SK-N-SH (cell line): Measurements from ENCODE around the gene MTUS2. TPM values are rescaled to one million over a fixed set of nuclear protein-coding genes. Genes with fewer than 3 reads are reported as not detected.

Source experiments
- CTCF ChIA-PET: fragments of 300-600, 350-600 bp; formaldehyde crosslinking; extraction: SDS; loops from one replicate; lab custom pipeline; 2021; lab: Yijun Ruan, JAX
- POLR2A ChIA-PET: fragments of 350-600 bp; sonication (Branson Sonifier 250); formaldehyde crosslinking; extraction: SDS; loops from one replicate; lab custom pipeline; 2020; ENCODE audit warnings: antibody characterized with exemption, inconsistent platforms; lab: Yijun Ruan, JAX
- DNase-seq: peaks from one replicate; pipeline ENCODE4 v3.0.0; 2012
- H2AFZ ChIP-seq: fragments of 200-600 bp; sonication (generic); 2 replicates; pipeline ENCODE4 v1.8.1; 2016; ENCODE audit warnings: antibody characterized with exemption, mild to moderate bottlenecking, low read depth
- H3F3A ChIP-seq: fragments of 200-600 bp; sonication (generic); replicated peaks from 2 replicates; pipeline ENCODE3; 2016; ENCODE audit warnings: antibody characterized with exemption, mild to moderate bottlenecking; ENCODE audit not compliant: insufficient read depth
- H3K27ac ChIP-seq, 2 experiments: fragments of 200-500 bp in 1 of 2; fragments of 200-600 bp in 1 of 2; sonication (Bioruptor generic) in 1 of 2; sonication (generic), shearing (Covaris generic) in 1 of 2; 2 replicates each; pipeline versions ENCODE4 v1.5.1 to v1.6.1; 2014 to 2016; ENCODE audit warnings: low read depth in 2 of 2, inconsistent platforms in 1 of 2, low read length in 1 of 2, mild to moderate bottlenecking in 1 of 2, mixed read lengths in 1 of 2
- H3K27me3 ChIP-seq: fragments of 200-600 bp; sonication (generic), shearing (Covaris generic); 2 replicates; pipeline ENCODE4 v1.6.1; 2016; ENCODE audit warnings: mixed run types; ENCODE audit not compliant: insufficient read depth
- H3K36me3 ChIP-seq, 2 experiments: fragments of 200-500 bp in 1 of 2; fragments of 200-600 bp in 1 of 2; sonication (Bioruptor generic) in 1 of 2; sonication (generic) in 1 of 2; replicated peaks in 1 of 2; 2 replicates each; pipeline versions ENCODE3 to v1.5.1; 2014 to 2016; ENCODE audit warnings: low read length in 1 of 2, mild to moderate bottlenecking in 1 of 2; ENCODE audit not compliant: insufficient read depth in 2 of 2, control insufficient read depth in 1 of 2
- H3K4me1 ChIP-seq, 2 experiments: fragments of 200-500 bp in 1 of 2; fragments of 200-600 bp in 1 of 2; sonication (Bioruptor generic) in 1 of 2; sonication (generic), shearing (Covaris generic) in 1 of 2; 2 replicates each; pipeline versions ENCODE4 v1.5.1 to v1.6.1; 2014 to 2016; ENCODE audit warnings: low read depth in 1 of 2, low read length in 1 of 2, mixed run types in 1 of 2; ENCODE audit not compliant: insufficient read depth in 2 of 2, control insufficient read depth in 1 of 2
- H3K4me2 ChIP-seq: fragments of 200-600 bp; sonication (generic), shearing (Covaris generic); 2 replicates; pipeline ENCODE4 v1.6.1; 2017; ENCODE audit warnings: mixed run types
- H3K4me3 ChIP-seq, 2 experiments: fragments of 200-500 bp in 1 of 2; fragments of 200-600 bp in 1 of 2; sonication (Bioruptor generic) in 1 of 2; sonication (generic), shearing (Covaris generic) in 1 of 2; 2 replicates each; pipeline versions ENCODE4 v1.5.1 to v1.8.1; 2014 to 2016; ENCODE audit warnings: low read depth in 2 of 2, inconsistent platforms in 1 of 2, low read length in 1 of 2, mild to moderate bottlenecking in 1 of 2, mixed read lengths in 1 of 2, moderate library complexity in 1 of 2
- H3K79me2 ChIP-seq: fragments of 200-600 bp; sonication (generic); 2 replicates; pipeline ENCODE4 v1.8.1; 2017; ENCODE audit warnings: mild to moderate bottlenecking; ENCODE audit not compliant: insufficient read depth
- H3K9ac ChIP-seq: fragments of 200-600 bp; sonication (generic); 2 replicates; pipeline ENCODE4 v1.6.1; 2017; ENCODE audit warnings: mixed run types
- H3K9me2 ChIP-seq: fragments of 200-600 bp; sonication (generic); 2 replicates; pipeline ENCODE4 v1.6.1; 2017; ENCODE audit warnings: mixed run types
- H3K9me3 ChIP-seq: fragments of 200-600 bp; sonication (generic); 2 replicates; pipeline ENCODE4 v1.6.1; 2017; ENCODE audit warnings: mixed run types, mild to moderate bottlenecking, moderate library complexity
- H4K20me1 ChIP-seq: fragments of 200-600 bp; sonication (generic); 2 replicates; pipeline ENCODE4 v1.6.1; 2017; ENCODE audit warnings: mild to moderate bottlenecking, mixed run types; ENCODE audit not compliant: insufficient read depth
- CHD2 ChIP-seq: fragments of 150-350 bp; IDR thresholded peaks from 2 replicates; pipeline ENCODE4 v1.6.1; 2018; ENCODE audit warnings: low read length; ENCODE audit not compliant: partially characterized antibody
- ELF1 ChIP-seq: IDR thresholded peaks from 2 replicates; pipeline ENCODE4 v1.4.0; 2012
- FOXM1 ChIP-seq: IDR thresholded peaks from 2 replicates; pipeline ENCODE4 v1.4.0; 2012; ENCODE audit warnings: low read depth, mild to moderate bottlenecking
- MAX ChIP-seq: IDR thresholded peaks from 2 replicates; pipeline ENCODE4 v1.4.0; 2012; ENCODE audit warnings: low read depth
- MEF2A ChIP-seq: IDR thresholded peaks from 2 replicates; pipeline ENCODE4 v1.4.0; 2012; ENCODE audit warnings: low read depth, borderline replicate concordance
- NRF1 ChIP-seq: IDR thresholded peaks from 2 replicates; pipeline ENCODE4 v1.6.1; 2012; ENCODE audit warnings: low read depth, mild to moderate bottlenecking, low read length
- POLR2AphosphoS5 ChIP-seq: IDR thresholded peaks from 2 replicates; pipeline ENCODE4 v1.6.1; 2012; ENCODE audit warnings: low read depth, low read length
- RAD21 ChIP-seq: IDR thresholded peaks from 2 replicates; pipeline ENCODE4 v1.6.1; 2012; ENCODE audit warnings: mild to moderate bottlenecking, low read length
- RXRA ChIP-seq: IDR thresholded peaks from 2 replicates; pipeline ENCODE4 v1.4.0; 2012; ENCODE audit warnings: low read depth, mild to moderate bottlenecking, borderline replicate concordance
- WGBS: methylation state at CpG from one replicate; pipeline ENCODE4 v1.1.6; 2017; ENCODE audit warnings: low lambda C conversion rate; 5-methylcytosine and 5-hydroxymethylcytosine counted together
- polyA plus RNA-seq, 3 experiments: library from polyadenylated mRNA; depleted of rRNA; stranded (reverse); fragments of >200 nt; gene quantifications; 2 replicates each; pipeline ENCODE4 v1.2.3, GENCODE V29; 2012
- TF ChIP-seq, protein P1 (sequence below): fragments of 150-350 bp; IDR thresholded peaks from 2 replicates; pipeline ENCODE4 v1.6.1; 2016; ENCODE audit warnings: mild to moderate bottlenecking, low read depth, low read length
- TF ChIP-seq, protein P2 (sequence below): IDR thresholded peaks from 2 replicates; pipeline ENCODE4 v1.4.0; 2012; ENCODE audit warnings: low read depth, borderline replicate concordance

Gene MTUS2
- polyA plus RNA-seq, 1 of the 3 experiments (the other 2 are of a cell fraction): 1.7 TPM

GRCh38 chr13:29000826-29001225, 180.7 kb downstream of the MTUS2 start:
- TF ChIP-seq POLR2AphosphoS5 (no peak), FOXM1 (no peak), MAX (no peak), NRF1 (no peak), RAD21 (no peak), CHD2 (no peak)
- TF ChIP-seq, protein P1, sequence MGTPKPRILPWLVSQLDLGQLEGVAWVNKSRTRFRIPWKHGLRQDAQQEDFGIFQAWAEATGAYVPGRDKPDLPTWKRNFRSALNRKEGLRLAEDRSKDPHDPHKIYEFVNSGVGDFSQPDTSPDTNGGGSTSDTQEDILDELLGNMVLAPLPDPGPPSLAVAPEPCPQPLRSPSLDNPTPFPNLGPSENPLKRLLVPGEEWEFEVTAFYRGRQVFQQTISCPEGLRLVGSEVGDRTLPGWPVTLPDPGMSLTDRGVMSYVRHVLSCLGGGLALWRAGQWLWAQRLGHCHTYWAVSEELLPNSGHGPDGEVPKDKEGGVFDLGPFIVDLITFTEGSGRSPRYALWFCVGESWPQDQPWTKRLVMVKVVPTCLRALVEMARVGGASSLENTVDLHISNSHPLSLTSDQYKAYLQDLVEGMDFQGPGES: no peak
- TF ChIP-seq, all 33 proteins: peak for 0
- Histone ChIP-seq H3K27me3 (no peaks in the 10 kb centered on the region), H3K36me3 (no peaks in the 10 kb centered on the region), H3K27ac (no peak overlapping the region), H3K9me3 (no peaks in the 10 kb centered on the region), H3K9me2 (no peaks in the 10 kb centered on the region), H3K4me2 (no peak overlapping the region), H2AFZ (no peak overlapping the region), H3K79me2 (no peaks in the 10 kb centered on the region), H4K20me1 (no peaks in the 10 kb centered on the region), H3K9ac (no peak overlapping the region), H3K4me1 (no peaks in the 10 kb centered on the region), H3K4me3 (no peak overlapping the region), H3F3A (no peaks in the 10 kb centered on the region)
- WGBS: 12% methylated on average over 3 of the region's 3 CpGs
- no peak for DNase-seq
- ChIA-PET CTCF (no interaction called here), POLR2A (no interaction called here)

- CTCF ChIA-PET: no interaction called here
- no peaks in the 10 kb centered on the region for H3K36me3 ChIP-seq
- POLR2A ChIA-PET: no interaction called here
- H2AFZ ChIP-seq: no peak overlapping the region
- no peak overlapping the region for H3K4me2 ChIP-seq
- no peaks in the 10 kb centered on the region for H3F3A ChIP-seq
- no peaks in the 10 kb centered on the region for H3K9me2 ChIP-seq
- TF ChIP-seq MEF2A (no peak), RXRA (no peak), POLR2AphosphoS5 (no peak), ELF1 (no peak)
- no peak overlapping the region for H3K9ac ChIP-seq
- H3K4me1 ChIP-seq: no peaks in the 10 kb centered on the region
- DNase-seq: no peak
- no peak overlapping the region for H3K27ac ChIP-seq
- H3K9me3 ChIP-seq: no peaks in the 10 kb centered on the region
- no peaks in the 10 kb centered on the region for H4K20me1 ChIP-seq
- no peaks in the 10 kb centered on the region; the same call in 1 of the 2 replicates for H3K27me3 ChIP-seq
- WGBS: 2% methylated on average over 8 of the region's 8 CpGs
- no peaks in the 10 kb centered on the region for H3K79me2 ChIP-seq
- no peak overlapping the region for H3K4me3 ChIP-seq
Observed at GRCh38 chr13:29005035-29005762, 185.1 kb downstream of the MTUS2 start.

DNA sequence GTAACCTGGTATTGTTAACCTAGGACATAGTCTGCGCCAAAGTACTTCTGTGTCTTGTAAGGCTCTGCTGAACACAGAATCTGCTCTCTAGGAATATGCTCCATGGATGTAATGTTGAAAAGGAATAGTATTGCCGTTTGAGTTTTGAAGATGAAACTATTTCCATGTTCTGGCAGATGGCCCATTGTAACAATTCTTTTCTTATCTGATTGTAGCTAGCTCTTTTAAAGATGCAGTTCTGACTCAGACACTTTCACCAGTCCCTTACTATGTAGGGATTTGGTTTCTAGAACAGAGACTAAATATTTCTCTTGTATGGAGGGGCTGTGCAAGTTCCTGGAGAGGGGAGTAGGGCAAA, 185.6 kb downstream of the MTUS2 start:
- no peak overlapping the region for H3K4me3 ChIP-seq
- no peak overlapping the region for H3K4me2 ChIP-seq

More for the DNA sequence above, 185.6 kb downstream of the MTUS2 start:
- no peaks in the 10 kb centered on the region for H3K4me1 ChIP-seq
- H3F3A ChIP-seq: no peaks in the 10 kb centered on the region
- no peaks in the 10 kb centered on the region for H3K9me2 ChIP-seq
- TF ChIP-seq, protein P2, sequence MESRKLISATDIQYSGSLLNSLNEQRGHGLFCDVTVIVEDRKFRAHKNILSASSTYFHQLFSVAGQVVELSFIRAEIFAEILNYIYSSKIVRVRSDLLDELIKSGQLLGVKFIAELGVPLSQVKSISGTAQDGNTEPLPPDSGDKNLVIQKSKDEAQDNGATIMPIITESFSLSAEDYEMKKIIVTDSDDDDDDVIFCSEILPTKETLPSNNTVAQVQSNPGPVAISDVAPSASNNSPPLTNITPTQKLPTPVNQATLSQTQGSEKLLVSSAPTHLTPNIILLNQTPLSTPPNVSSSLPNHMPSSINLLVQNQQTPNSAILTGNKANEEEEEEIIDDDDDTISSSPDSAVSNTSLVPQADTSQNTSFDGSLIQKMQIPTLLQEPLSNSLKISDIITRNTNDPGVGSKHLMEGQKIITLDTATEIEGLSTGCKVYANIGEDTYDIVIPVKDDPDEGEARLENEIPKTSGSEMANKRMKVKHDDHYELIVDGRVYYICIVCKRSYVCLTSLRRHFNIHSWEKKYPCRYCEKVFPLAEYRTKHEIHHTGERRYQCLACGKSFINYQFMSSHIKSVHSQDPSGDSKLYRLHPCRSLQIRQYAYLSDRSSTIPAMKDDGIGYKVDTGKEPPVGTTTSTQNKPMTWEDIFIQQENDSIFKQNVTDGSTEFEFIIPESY: no peak
- TF ChIP-seq NRF1: no peak
- no peak overlapping the region for H3K27ac ChIP-seq
- H3K79me2 ChIP-seq: no peaks in the 10 kb centered on the region
- CTCF ChIA-PET: no interaction called here
- H2AFZ ChIP-seq: no peak overlapping the region
- H3K9me3 ChIP-seq: no peaks in the 10 kb centered on the region
- H4K20me1 ChIP-seq: no peaks in the 10 kb centered on the region
- WGBS: 15% methylated on average over 2 of the region's 2 CpGs
- no peaks in the 10 kb centered on the region for H3K36me3 ChIP-seq
- H3K9ac ChIP-seq: no peak overlapping the region
- DNase-seq: no peak
- H3K27me3 ChIP-seq: no peaks in the 10 kb centered on the region; the same call in 1 of the 2 replicates
- POLR2A ChIA-PET: no interaction called here
